GM21381 (cell line): ENCODE results near the gene C1orf50.
"Not testable (repeated sequence)": the region's sequence is repeated elsewhere in the genome, so short reads cannot be mapped to it uniquely, and the experiment has no call there.

Source experiments
- ATAC-seq: cut with Tn5 transposase; IDR thresholded peaks from one replicate; pipeline ENCODE4 v1.9.1; 2021; ENCODE audit warnings: mild to moderate bottlenecking, moderate library complexity; ENCODE audit not compliant: unreplicated experiment

Gene C1orf50

DNA sequence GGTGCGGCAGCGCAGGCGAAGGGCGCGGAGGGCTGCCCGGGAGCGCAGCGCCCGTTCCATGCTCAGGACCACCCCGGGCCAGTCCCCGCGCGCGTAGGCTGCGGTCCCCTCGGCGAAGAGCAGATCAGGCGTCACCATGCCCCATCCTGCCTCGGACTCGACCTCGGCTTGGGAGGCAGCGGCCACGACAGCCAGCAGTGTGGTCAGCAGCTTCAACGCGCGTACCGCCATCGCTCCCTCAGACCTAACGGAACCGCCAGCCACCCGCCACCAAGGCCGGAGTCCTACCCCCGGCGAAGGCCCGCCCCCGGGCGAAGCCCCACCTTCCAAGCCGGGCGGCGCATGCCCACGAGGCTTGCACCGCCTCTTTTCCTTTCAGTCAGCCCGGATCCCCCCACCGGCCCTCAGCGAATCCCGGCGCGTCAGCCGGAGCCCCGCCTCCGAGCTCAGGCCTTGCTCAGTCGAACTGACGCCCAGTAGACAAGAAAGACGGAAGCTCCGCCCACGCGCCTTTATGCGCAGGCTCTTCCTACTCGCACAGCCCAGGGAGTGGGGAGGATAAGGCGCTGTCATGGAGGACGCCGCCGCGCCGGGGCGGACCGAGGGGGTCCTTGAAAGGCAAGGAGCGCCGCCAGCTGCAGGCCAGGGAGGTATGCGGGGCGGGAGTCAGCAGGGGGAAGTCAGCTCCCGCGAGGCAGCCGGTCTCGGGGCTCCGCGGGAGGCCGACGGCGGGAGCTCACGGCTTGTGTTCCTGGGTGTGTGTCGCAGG lies at the start of gene C1orf50, which contains the start of gene P3H1:
Gene C1orf50, plus strand, starts transcription at position 509 of the 769 bp plus-strand sequence. Its CDS starts 63 bp downstream, at position 572.
Gene P3H1, minus strand, starts transcription at position 288 of the 769 bp plus-strand sequence. Its CDS starts 57 bp downstream, at position 231.
- ATAC-seq = peak; percentile 87

GRCh38 chr1:42720868-42721267 lies 46.2 kb upstream of the C1orf50 start:
- no peak for ATAC-seq

GRCh38 chr1:42721926-42722325 lies 45.1 kb upstream of the C1orf50 start:
- ATAC-seq = no peak

GRCh38 chr1:42722403-42722802 lies 44.6 kb upstream of the C1orf50 start:
- not testable (repeated sequence) for ATAC-seq

DNA sequence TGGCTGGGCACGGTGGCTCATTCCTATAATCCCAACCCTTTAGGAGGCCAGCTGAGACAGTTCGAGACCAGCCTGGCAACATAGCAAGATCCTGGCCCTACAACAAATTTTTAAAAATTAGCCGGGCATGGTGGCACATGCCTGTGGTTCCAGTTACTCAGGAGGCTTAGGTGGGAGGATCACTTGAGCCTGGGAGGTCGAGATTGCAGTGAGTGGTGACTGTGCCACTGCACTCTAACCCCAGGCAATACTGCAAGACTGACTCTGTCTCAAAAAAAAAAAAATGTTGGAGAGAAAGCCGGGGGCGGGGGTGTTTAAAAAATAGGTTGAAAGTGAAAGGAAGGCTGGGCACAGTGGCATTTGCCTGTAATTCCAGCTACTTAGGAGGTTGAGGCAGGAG lies 43.5 kb upstream of the C1orf50 start:
- ATAC-seq = no peak

GRCh38 chr1:42725820-42726219 lies 41.2 kb upstream of the C1orf50 start:
- ATAC-seq = not testable (repeated sequence)

GRCh38 chr1:42730002-42730401 lies 37.0 kb upstream of the C1orf50 start:
- ATAC-seq = no peak

GRCh38 chr1:42730988-42731387 lies 36.1 kb upstream of the C1orf50 start:
- ATAC-seq = no peak

DNA sequence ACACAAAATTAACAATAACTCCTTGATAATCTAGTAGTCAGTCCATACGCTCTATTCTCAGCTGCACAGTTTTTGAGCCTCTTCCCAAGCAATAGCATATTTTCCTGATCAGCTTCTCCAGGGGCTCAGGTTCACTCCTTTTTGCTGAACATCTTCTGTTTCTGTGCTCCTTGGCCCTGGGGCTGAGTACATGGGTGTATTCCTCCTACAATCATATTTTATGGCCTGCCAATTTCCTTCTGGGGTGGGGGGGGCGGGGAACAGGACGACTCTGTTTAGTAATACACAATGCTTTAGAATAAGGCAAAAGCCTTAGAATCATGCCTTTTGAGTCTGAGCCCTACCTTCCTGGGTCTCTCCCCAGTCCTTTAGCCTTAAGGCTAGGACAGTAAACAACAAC lies 35.5 kb upstream of the C1orf50 start:
- ATAC-seq = no peak

- ATAC-seq = no peak
Measured at GRCh38 chr1:42732126-42732680, 34.8 kb upstream of the C1orf50 start.

- ATAC-seq = no peak
Measured at GRCh38 chr1:42733415-42734200, 33.4 kb upstream of the C1orf50 start.

- no peak for ATAC-seq
Measured at GRCh38 chr1:42734201-42735035, 32.6 kb upstream of the C1orf50 start.

DNA sequence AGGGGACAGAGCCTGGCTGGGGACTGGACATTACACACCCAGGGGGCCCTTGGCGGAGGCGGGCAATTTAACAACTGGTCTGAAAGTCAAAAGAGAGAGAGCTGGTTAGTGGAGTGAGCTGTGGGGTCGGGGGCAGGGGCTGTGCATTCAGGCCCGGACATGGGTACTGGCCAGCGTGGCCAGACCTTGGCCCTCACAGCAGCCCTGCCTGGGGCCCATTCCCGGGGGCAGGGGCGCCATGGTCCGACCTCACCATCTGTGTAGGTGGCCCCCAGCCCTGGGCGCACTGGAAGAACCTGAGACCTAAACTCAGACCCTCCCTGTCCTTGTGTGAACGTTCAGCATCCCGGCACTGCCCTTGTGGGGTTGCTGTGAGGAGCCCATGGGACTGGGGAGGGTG lies 32.0 kb upstream of the C1orf50 start:
- ATAC-seq = no peak

DNA sequence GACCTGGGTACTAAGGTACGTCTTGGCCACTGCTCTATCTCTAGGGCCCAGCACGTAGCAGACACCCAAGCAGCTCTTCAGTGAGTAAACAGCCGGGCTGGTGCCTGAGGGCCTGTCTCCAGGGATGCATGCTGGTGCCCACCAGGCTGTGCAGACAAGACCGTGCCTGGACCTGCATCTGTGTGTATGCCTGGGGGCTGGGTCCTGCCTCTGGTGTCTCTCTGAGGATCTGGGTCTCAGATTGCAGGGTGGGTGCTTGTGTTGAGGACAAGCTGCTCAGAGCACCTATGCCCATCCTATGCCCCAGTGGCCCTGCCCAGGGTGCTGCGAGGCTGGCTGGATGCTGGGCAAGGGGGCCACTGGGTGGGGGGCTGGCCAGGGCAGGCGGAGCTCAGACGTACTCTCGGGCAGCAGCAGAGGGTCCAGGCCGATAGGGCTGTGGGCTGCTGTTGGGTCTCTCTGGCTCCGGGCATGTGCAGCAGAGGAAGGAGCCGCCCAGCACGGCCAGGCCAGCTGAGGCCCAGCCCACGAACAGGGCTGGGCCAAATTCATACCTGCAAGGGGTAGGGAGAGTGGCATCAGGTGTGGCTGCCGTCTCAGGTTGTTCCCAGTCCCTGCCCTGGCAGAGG lies 31.5 kb upstream of the C1orf50 start:
- no peak for ATAC-seq

DNA sequence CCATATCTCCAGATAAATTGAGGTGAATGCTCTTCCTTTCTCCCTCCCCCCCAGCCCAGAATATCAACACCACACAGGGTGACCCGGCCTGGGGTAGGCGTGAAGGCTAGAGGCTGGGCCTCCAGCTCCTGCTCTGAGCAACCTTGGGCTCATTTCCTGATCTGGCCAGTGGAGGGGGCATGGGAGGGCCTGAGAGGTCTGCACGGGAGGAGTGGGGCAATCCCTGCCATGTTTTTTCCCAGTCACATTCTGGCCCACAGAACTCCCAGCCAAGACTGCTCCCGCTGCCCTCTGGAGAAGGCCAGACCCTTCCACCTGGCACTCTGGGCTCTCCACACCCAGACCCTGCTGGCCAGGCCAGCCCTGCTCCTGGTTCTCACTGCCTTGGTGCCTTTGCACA lies 30.9 kb upstream of the C1orf50 start:
- no peak for ATAC-seq

DNA sequence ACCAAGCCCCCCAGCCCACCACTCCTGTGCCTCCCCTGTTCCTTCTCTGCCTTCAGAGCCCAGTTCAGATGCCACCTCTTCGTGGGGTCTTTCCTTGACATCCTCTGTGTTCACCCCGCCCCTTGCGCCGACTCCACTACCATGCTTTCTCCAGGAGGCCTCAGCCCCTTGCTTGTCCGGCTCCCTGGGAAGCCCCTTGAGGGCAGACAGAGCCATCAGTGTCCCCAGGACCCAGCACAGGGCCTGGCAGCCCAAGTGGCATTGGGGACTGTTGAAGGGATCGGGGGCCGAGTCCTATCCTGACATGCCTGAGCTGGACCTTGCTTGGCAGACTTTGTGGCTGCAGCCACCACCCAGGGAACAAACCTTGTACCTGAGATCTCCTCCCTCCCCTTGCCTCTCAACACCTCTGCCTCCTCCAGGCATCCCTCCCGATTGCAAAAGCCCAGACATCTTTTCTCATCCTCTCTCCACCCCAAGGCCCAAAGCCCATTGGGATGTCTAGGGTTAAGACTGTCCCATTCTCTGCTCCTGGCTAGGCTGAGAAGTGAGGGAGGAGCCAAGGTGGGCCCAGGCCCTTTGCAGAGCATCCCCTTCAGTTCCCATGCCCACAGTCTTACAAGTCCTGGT lies 30.4 kb upstream of the C1orf50 start:
- ATAC-seq = no peak

DNA sequence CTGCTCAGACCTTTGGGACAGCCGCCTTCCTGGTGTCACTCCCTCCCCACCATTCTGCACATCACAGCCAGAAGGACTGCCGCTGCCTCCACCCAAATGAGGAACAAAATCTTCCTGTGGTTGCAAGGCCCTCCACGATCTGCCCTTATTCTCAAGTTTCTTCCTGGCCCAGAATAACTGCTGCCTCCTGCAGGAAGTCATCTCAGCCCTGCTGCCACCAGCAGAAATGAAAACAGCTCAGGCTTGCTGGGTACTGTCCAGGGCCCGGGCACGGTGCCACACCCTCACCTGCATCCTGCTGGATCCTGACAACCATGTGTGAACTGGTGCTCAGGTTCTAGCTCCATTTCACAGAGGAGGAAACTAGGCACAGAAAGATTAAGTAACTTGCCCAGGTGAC lies 29.8 kb upstream of the C1orf50 start:
- no peak for ATAC-seq

DNA sequence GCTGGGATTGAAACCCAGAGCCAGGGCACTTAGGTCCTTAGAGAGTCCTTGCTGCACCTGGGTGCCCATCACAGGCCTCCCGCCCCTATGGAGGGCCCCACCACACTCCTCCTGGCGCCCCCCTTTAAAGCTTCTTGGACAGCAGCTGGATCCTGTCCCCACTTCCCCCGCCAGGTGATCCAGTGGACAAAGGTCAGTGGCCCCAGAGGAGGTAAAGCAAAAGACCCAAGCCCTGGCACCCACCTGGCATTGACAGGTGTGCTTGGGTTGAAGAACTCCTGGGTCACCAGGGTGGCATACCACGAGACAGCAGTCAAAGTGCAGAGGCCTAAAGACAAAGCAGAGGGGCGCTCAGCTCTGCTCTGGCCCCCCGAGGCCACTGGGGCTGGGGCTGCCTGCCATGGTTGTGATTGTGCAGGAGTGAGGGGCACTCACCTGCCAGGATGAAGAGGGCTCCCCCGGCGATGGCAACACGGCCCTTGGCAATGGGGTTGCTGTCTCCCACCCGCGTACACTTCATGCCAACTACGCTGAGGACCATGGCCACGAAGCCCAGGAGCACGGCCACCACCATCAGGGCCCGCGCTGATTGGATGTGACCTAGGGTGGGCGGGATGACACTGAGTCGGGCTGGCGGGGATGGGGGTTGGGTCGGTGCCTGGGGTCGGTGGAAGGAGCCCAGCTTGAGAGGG lies 28.9 kb upstream of the C1orf50 start:
- ATAC-seq = no peak

DNA sequence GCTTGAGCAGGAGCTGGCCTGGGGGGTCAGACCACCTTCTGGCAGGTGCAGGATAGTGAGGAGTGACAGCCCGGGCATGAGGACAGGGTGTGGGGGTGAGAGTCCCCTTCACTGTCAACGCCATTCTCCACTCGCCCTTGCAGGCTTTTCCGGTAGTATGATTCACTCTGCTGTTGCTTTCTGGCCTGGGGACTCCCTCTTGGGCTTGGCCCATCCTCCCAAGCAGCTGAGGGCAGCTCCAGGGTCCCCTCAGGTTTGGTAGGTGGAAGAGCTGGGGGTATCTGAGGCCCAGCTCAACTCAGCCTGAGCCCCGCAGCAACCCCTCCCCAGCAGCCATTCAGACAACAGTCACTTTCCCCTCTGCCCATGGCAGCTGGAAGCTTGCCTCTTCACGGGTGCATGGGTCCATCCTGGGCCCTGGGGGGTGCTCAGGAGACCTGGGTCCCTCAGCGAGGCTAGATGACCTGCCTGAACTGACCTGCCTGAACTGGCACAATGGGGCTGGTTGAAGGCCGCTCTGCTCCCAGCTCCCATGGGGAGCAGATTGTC lies 28.3 kb upstream of the C1orf50 start:
- no peak for ATAC-seq
